ENCODE data around the gene TCFL5.
"Not testable (repeated sequence)": the region's sequence is repeated elsewhere in the genome, so short reads cannot be mapped to it uniquely, and the experiment has no call there.

The TCFL5 gene

GRCh38 chr20:62855120-62855519, 6.5 kb downstream of the TCFL5 start:
- no peak for DNase-seq (ENCODE audit: low read depth)

- DNase-seq (ENCODE audit: low read depth), result no peak
These were observed 7.5 kb downstream of the TCFL5 start for GRCh38 chr20:62854121-62854520.

GRCh38 chr20:62853304-62853703, 8.3 kb downstream of the TCFL5 start:
- not testable (repeated sequence) for DNase-seq (ENCODE audit: low read depth)

- no peak for DNase-seq (ENCODE audit: low read depth)
These were observed 8.8 kb downstream of the TCFL5 start for GRCh38 chr20:62852841-62853240.

GRCh38 chr20:62852196-62852595, 9.4 kb downstream of the TCFL5 start:
- no peak for DNase-seq (ENCODE audit: low read depth)

GRCh38 chr20:62850333-62850974, 11.2 kb downstream of the TCFL5 start:
- DNase-seq (ENCODE audit: low read depth), result no peak

GRCh38 chr20:62849431-62849830, 12.2 kb downstream of the TCFL5 start:
- no peak for DNase-seq (ENCODE audit: low read depth)

- not testable (repeated sequence) for DNase-seq (ENCODE audit: low read depth)
These were observed 12.7 kb downstream of the TCFL5 start for GRCh38 chr20:62848917-62849316.

- DNase-seq (ENCODE audit: low read depth), result no peak
These were observed 15.3 kb downstream of the TCFL5 start for GRCh38 chr20:62846166-62846890.

GRCh38 chr20:62845416-62846160, 16.0 kb downstream of the TCFL5 start:
- no peak for DNase-seq (ENCODE audit: low read depth)

- DNase-seq (ENCODE audit: low read depth), result no peak
These were observed 17.4 kb downstream of the TCFL5 start for GRCh38 chr20:62844182-62844581.

- DNase-seq (ENCODE audit: low read depth), result no peak
These were observed 18.0 kb downstream of the TCFL5 start for GRCh38 chr20:62843656-62844055.

- DNase-seq (ENCODE audit: low read depth), result no peak
These were observed 19.9 kb downstream of the TCFL5 start for GRCh38 chr20:62841705-62842212.

GRCh38 chr20:62840244-62841197, 21.1 kb downstream of the TCFL5 start:
- DNase-seq (ENCODE audit: low read depth), result no peak

GRCh38 chr20:62839816-62840215, 21.8 kb downstream of the TCFL5 start:
- DNase-seq (ENCODE audit: low read depth), result no peak

- no peak for DNase-seq (ENCODE audit: low read depth)
These were observed 22.4 kb downstream of the TCFL5 start for GRCh38 chr20:62839261-62839660.

GRCh38 chr20:62838128-62838891, 23.3 kb downstream of the TCFL5 start:
- DNase-seq (ENCODE audit: low read depth), result no peak

- no peak for DNase-seq (ENCODE audit: low read depth)
These were observed 23.9 kb downstream of the TCFL5 start for GRCh38 chr20:62837790-62838127.

- DNase-seq (ENCODE audit: low read depth), result no peak
These were observed 24.6 kb downstream of the TCFL5 start for GRCh38 chr20:62836967-62837490.

- no peak for DNase-seq (ENCODE audit: low read depth)
These were observed 25.4 kb downstream of the TCFL5 start for GRCh38 chr20:62835931-62836861.

Measured in stromal cell of bone marrow (primary cell).